Smooth muscle cell (in vitro differentiated cells): ENCODE data around the gene BAG2. TPM values are rescaled to one million over a fixed set of nuclear protein-coding genes. Genes with fewer than 3 reads are reported as not detected.

Source experiments
- DNase-seq: peaks from one replicate; lab custom pipeline; 2025; ENCODE audit not compliant: unreplicated experiment; lab: John Stamatoyannopoulos, UW
- H2AFZ ChIP-seq: fragments of 200-600 bp; sonication (generic); 2 replicates; pipeline ENCODE4 v1.6.0; 2016; ENCODE audit warnings: antibody characterized with exemption, low read depth, mild to moderate bottlenecking
- H3F3A ChIP-seq: fragments of 200-600 bp; sonication (generic); 2 replicates; pipeline ENCODE4 v1.6.0; 2017; ENCODE audit warnings: antibody characterized with exemption, low read depth
- H3K27ac ChIP-seq: fragments of 200-600 bp; sonication (generic); 2 replicates; pipeline ENCODE4 v1.5.1; 2016; ENCODE audit warnings: low read depth, mild to moderate bottlenecking
- H3K27me3 ChIP-seq: fragments of 200-600 bp; sonication (generic); 2 replicates; pipeline ENCODE4 v1.6.1; 2016; ENCODE audit warnings: low read depth, mild to moderate bottlenecking
- H3K36me3 ChIP-seq: fragments of 200-600 bp; sonication (generic); 2 replicates; pipeline ENCODE4 v1.5.1; 2016; ENCODE audit warnings: low read depth
- H3K4me1 ChIP-seq: fragments of 200-600 bp; sonication (generic); 2 replicates; pipeline ENCODE4 v1.5.1; 2016; ENCODE audit warnings: low read depth
- H3K4me2 ChIP-seq: fragments of 200-600 bp; sonication (generic); 2 replicates; pipeline ENCODE4 v1.6.0; 2016; ENCODE audit warnings: mild to moderate bottlenecking
- H3K4me3 ChIP-seq: fragments of 200-600 bp; sonication (generic); 2 replicates; pipeline ENCODE4 v1.5.1; 2016; ENCODE audit warnings: mild to moderate bottlenecking
- H3K79me2 ChIP-seq: fragments of 200-600 bp; sonication (generic); 2 replicates; pipeline ENCODE4 v1.6.0; 2016; ENCODE audit warnings: low read depth, mild to moderate bottlenecking
- H3K9ac ChIP-seq: fragments of 200-600 bp; sonication (generic); 2 replicates; pipeline ENCODE4 v1.6.0; 2016; ENCODE audit warnings: low read depth
- H3K9me3 ChIP-seq: fragments of 200-600 bp; sonication (generic); replicated peaks from 2 replicates; pipeline ENCODE4 v1.5.1; 2016; ENCODE audit warnings: low read depth
- H4K20me1 ChIP-seq: fragments of 200-600 bp; sonication (generic); 2 replicates; pipeline ENCODE4 v1.6.0; 2016; ENCODE audit warnings: low read depth
- WGBS: methylation state at CpG from one replicate; pipeline ENCODE4 v1.1.7; 2016; ENCODE audit warnings: low lambda C conversion rate; 5-methylcytosine and 5-hydroxymethylcytosine counted together
- polyA plus RNA-seq: library from polyadenylated mRNA; unstranded; fragments of >200 nt; fragmentation: Nextera tagmentation; extraction: Ambion mirVana; gene quantifications from 2 replicates; pipeline ENCODE4 v1.2.1, GENCODE V29; 2016
- total RNA-seq: library from RNA; depleted of rRNA; stranded (reverse); fragments of >200 nt; gene quantifications from 2 replicates; pipeline ENCODE4 v1.2.3, GENCODE V29; 2014
- TF ChIP-seq, protein P1 (sequence below): fragments of 200-600 bp; sonication (generic); IDR thresholded peaks from 2 replicates; pipeline ENCODE4 v1.5.1; 2017; ENCODE audit warnings: borderline replicate concordance, mild to moderate bottlenecking, antibody characterized with exemption; ENCODE audit not compliant: insufficient read depth, poor library complexity, severe bottlenecking

The BAG2 gene
- total and polyA plus RNA-seq, 2 experiments from 2014 or later = 12.4 to 15.7 TPM

DNA sequence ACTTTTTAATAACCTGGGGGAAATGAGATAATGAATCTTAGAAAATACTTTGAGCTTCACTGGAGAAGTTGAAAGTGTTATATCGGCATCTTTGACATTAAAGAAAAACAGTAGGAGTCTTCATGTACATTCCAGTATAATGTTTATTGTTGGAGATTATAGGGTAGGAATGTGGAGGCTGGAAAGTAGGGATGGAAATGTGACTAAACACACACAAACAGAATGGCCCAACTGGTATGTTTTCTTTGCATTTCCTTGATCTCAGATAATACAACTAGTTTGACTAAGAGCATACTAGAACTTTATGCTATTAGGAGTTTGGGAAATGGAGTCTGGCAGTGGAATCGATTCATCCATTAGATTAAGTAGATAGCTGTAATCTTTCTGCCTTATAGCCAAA, 10.1 kb upstream of the BAG2 start:
- WGBS = 24% methylated on average over 2 of the region's 2 CpGs
- Histone ChIP-seq H3K4me1 (no peaks in the 10 kb centered on the region), H3K4me3 (no peak overlapping the region), H4K20me1 (no peaks in the 10 kb centered on the region), H3K9me3 (no peaks in the 10 kb centered on the region), H3K27ac (peak overlapping the region; percentile 59), H3K79me2 (no peaks in the 10 kb centered on the region), H3K9ac (no peak overlapping the region), H3K4me2 (peak overlapping the region; percentile 56), H3F3A (peaks cover 10% of the 10 kb centered on the region), H2AFZ (no peak overlapping the region), H3K27me3 (no peaks in the 10 kb centered on the region), H3K36me3 (peaks cover 8% of the 10 kb centered on the region)
- DNase-seq = no peak
- TF ChIP-seq, protein P1, sequence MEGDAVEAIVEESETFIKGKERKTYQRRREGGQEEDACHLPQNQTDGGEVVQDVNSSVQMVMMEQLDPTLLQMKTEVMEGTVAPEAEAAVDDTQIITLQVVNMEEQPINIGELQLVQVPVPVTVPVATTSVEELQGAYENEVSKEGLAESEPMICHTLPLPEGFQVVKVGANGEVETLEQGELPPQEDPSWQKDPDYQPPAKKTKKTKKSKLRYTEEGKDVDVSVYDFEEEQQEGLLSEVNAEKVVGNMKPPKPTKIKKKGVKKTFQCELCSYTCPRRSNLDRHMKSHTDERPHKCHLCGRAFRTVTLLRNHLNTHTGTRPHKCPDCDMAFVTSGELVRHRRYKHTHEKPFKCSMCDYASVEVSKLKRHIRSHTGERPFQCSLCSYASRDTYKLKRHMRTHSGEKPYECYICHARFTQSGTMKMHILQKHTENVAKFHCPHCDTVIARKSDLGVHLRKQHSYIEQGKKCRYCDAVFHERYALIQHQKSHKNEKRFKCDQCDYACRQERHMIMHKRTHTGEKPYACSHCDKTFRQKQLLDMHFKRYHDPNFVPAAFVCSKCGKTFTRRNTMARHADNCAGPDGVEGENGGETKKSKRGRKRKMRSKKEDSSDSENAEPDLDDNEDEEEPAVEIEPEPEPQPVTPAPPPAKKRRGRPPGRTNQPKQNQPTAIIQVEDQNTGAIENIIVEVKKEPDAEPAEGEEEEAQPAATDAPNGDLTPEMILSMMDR = no peak

DNA sequence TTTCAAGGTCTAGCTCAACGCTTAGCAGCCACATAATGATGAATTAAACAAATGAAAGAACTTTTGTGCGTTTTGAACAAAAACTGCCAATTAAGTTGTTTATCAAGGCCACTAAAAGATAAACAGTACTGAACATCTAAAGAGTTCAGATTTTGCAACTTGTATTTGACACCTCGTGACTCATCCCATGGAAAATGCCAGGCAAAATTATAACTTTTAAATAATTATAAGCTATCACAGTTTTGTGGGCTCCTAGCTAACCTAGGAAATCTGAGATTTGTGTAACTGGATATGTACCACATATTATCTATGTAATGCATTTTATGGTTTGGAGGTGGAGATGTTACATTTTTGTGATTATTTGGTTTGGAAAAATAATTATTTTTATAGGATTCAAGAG, 9.6 kb upstream of the BAG2 start:
- Histone ChIP-seq H3K4me3 (no peak overlapping the region), H2AFZ (no peak overlapping the region), H3K36me3 (peaks cover 8% of the 10 kb centered on the region), H3K9me3 (no peaks in the 10 kb centered on the region), H3K79me2 (no peaks in the 10 kb centered on the region), H3K27me3 (no peaks in the 10 kb centered on the region), H3K27ac (peak overlapping the region; percentile 59), H3K4me1 (no peaks in the 10 kb centered on the region), H3K4me2 (peak overlapping the region; percentile 56), H3F3A (peaks cover 10% of the 10 kb centered on the region), H4K20me1 (no peaks in the 10 kb centered on the region), H3K9ac (no peak overlapping the region)
- TF ChIP-seq, protein P1 = no peak
- 39% methylated on average over 3 of the region's 3 CpGs for WGBS
- DNase-seq = no peak

DNA sequence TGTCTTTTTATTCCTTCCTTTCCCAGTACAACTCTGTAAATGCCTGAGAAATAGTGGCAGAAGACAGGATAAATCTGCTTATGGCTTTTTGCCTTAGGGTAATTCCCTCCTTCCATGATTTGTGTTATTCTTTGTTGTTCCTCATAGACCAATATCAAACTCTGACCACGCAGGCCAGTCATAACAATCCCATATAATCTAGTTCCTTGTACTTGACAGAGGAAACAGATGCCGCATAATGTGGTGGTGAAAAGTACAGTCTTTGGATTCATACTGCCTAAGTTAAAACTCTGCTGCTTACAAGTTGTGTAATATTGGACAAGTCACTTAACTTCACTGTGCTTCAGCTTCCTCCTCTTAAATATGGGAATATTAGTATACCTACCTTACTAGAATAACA, 8.2 kb upstream of the BAG2 start:
- Histone ChIP-seq H3K79me2 (no peaks in the 10 kb centered on the region), H3K36me3 (peaks cover 8% of the 10 kb centered on the region), H3F3A (peaks cover 13% of the 10 kb centered on the region), H2AFZ (no peak overlapping the region), H4K20me1 (no peaks in the 10 kb centered on the region), H3K4me2 (no peak overlapping the region), H3K27ac (no peak overlapping the region), H3K4me3 (no peak overlapping the region), H3K9me3 (no peaks in the 10 kb centered on the region), H3K9ac (no peak overlapping the region), H3K4me1 (no peaks in the 10 kb centered on the region), H3K27me3 (no peaks in the 10 kb centered on the region)
- DNase-seq = no peak
- TF ChIP-seq, protein P1 = no peak
- 56% methylated on average over 2 of the region's 2 CpGs for WGBS

DNA sequence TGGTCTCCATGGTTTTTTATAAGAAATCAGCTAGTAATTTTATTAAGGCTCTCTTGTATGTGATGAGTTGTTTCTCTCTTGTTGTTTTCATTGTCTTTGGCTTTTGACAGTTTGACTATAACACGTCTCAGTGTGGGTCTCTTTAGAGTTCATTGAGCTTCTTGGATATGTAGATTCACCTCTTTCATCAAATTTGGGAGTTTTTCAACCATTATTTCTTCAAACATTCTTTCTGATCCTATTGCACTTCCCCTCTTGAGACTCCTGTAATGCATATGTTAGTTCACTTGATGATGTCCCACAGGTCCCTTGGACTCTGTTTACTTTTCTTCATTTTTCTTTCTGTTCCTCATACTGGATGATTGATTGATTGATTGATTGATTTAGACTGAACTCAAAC, 7.0 kb upstream of the BAG2 start:
- Histone ChIP-seq H3K9me3 (no peaks in the 10 kb centered on the region), H3K79me2 (no peaks in the 10 kb centered on the region), H3K36me3 (peaks cover 8% of the 10 kb centered on the region), H2AFZ (no peak overlapping the region), H3K4me3 (no peak overlapping the region), H3K4me1 (no peaks in the 10 kb centered on the region), H3K4me2 (no peak overlapping the region), H3F3A (peaks cover 17% of the 10 kb centered on the region), H4K20me1 (no peaks in the 10 kb centered on the region), H3K27me3 (no peaks in the 10 kb centered on the region), H3K9ac (no peak overlapping the region), H3K27ac (no peak overlapping the region)
- TF ChIP-seq, protein P1 = no peak
- no peak for DNase-seq
- WGBS = 100% methylated on average over 1 of the region's 1 CpG
